ENCODE results near the gene C2CD2. TPM values are rescaled to one million over a fixed set of nuclear protein-coding genes. Genes with fewer than 3 reads are reported as not detected.

C2CD2 gene
- total RNA-seq, 2 donors from 2014 or later, result 27.3 to 30.5 TPM

GRCh38 chr21:41992576-41992975, 38.8 kb upstream of the C2CD2 start:
- 98% methylated on average over 15 of the region's 15 CpGs for WGBS

GRCh38 chr21:41991659-41992058, 37.8 kb upstream of the C2CD2 start:
- Histone ChIP-seq H3K4me1 (replicated peaks) (no peaks in the 10 kb centered on the region), H3K27me3 (replicated peaks; ENCODE audit: insufficient read depth) (no peaks in the 10 kb centered on the region), H3K36me3 (no peaks in the 10 kb centered on the region), H3K4me3 (no peak overlapping the region), H3K9me3 (no peaks in the 10 kb centered on the region), H3K27ac (no peak overlapping the region)
- 97% methylated on average over 16 of the region's 16 CpGs for WGBS
- TF ChIP-seq POLR2AphosphoS5 (IDR thresholded peaks at IDR 0.05), result no peak
- no peak for TF ChIP-seq POLR2A (IDR thresholded peaks at IDR 0.05)
- TF ChIP-seq, protein P1, sequence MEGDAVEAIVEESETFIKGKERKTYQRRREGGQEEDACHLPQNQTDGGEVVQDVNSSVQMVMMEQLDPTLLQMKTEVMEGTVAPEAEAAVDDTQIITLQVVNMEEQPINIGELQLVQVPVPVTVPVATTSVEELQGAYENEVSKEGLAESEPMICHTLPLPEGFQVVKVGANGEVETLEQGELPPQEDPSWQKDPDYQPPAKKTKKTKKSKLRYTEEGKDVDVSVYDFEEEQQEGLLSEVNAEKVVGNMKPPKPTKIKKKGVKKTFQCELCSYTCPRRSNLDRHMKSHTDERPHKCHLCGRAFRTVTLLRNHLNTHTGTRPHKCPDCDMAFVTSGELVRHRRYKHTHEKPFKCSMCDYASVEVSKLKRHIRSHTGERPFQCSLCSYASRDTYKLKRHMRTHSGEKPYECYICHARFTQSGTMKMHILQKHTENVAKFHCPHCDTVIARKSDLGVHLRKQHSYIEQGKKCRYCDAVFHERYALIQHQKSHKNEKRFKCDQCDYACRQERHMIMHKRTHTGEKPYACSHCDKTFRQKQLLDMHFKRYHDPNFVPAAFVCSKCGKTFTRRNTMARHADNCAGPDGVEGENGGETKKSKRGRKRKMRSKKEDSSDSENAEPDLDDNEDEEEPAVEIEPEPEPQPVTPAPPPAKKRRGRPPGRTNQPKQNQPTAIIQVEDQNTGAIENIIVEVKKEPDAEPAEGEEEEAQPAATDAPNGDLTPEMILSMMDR (IDR thresholded peaks at IDR 0.05), result no peak
- no peak for DNase-seq (ENCODE audit: low spot score)
- intact Hi-C loops (cut with DNase I), result no loop called here

More at GRCh38 chr21:41992576-41992975, 38.8 kb upstream of the C2CD2 start:
- intact Hi-C loops (cut with DNase I), result no loop called here
- Histone ChIP-seq H3K4me1 (replicated peaks) (no peaks in the 10 kb centered on the region), H3K9me3 (no peaks in the 10 kb centered on the region), H3K27ac (no peak overlapping the region), H3K36me3 (no peaks in the 10 kb centered on the region), H3K4me3 (no peak overlapping the region), H3K27me3 (replicated peaks; ENCODE audit: insufficient read depth) (no peaks in the 10 kb centered on the region)
- DNase-seq (ENCODE audit: low spot score), result no peak
- TF ChIP-seq POLR2A (IDR thresholded peaks at IDR 0.05), result no peak
- TF ChIP-seq, protein P1 (IDR thresholded peaks at IDR 0.05), result no peak
- no peak for TF ChIP-seq POLR2AphosphoS5 (IDR thresholded peaks at IDR 0.05)

- H3K27me3 ChIP-seq (replicated peaks; ENCODE audit: insufficient read depth), result no peaks in the 10 kb centered on the region
- TF ChIP-seq POLR2AphosphoS5 (IDR thresholded peaks at IDR 0.05), result no peak
- TF ChIP-seq, protein P1 (IDR thresholded peaks at IDR 0.05), result no peak
- no peak for TF ChIP-seq POLR2A (IDR thresholded peaks at IDR 0.05)
- 91% methylated on average over 2 of the region's 2 CpGs for WGBS
- H3K4me3 ChIP-seq, result no peak overlapping the region
- intact Hi-C loops (cut with DNase I), result no loop called here
- no peak overlapping the region for H3K27ac ChIP-seq
- no peak for DNase-seq (ENCODE audit: low spot score)
- no peaks in the 10 kb centered on the region for H3K9me3 ChIP-seq
- H3K4me1 ChIP-seq (replicated peaks), result peaks cover 6% of the 10 kb centered on the region
- H3K36me3 ChIP-seq, result no peaks in the 10 kb centered on the region
Measured at GRCh38 chr21:41989698-41990097, 35.9 kb upstream of the C2CD2 start.

GRCh38 chr21:41987310-41987709, 33.5 kb upstream of the C2CD2 start:
- no peak for DNase-seq (ENCODE audit: low spot score)
- intact Hi-C loops (cut with DNase I), result no loop called here
- 94% methylated on average over 3 of the region's 3 CpGs for WGBS
- H3K4me1 ChIP-seq (replicated peaks), result peaks cover 6% of the 10 kb centered on the region
- no peaks in the 10 kb centered on the region for H3K27me3 ChIP-seq (replicated peaks; ENCODE audit: insufficient read depth)
- no peak overlapping the region for H3K27ac ChIP-seq
- H3K4me3 ChIP-seq, result no peak overlapping the region
- H3K9me3 ChIP-seq, result no peaks in the 10 kb centered on the region
- no peaks in the 10 kb centered on the region for H3K36me3 ChIP-seq
- no peak for TF ChIP-seq POLR2AphosphoS5 (IDR thresholded peaks at IDR 0.05)
- TF ChIP-seq POLR2A (IDR thresholded peaks at IDR 0.05), result no peak
- TF ChIP-seq, protein P1 (IDR thresholded peaks at IDR 0.05), result no peak

DNA sequence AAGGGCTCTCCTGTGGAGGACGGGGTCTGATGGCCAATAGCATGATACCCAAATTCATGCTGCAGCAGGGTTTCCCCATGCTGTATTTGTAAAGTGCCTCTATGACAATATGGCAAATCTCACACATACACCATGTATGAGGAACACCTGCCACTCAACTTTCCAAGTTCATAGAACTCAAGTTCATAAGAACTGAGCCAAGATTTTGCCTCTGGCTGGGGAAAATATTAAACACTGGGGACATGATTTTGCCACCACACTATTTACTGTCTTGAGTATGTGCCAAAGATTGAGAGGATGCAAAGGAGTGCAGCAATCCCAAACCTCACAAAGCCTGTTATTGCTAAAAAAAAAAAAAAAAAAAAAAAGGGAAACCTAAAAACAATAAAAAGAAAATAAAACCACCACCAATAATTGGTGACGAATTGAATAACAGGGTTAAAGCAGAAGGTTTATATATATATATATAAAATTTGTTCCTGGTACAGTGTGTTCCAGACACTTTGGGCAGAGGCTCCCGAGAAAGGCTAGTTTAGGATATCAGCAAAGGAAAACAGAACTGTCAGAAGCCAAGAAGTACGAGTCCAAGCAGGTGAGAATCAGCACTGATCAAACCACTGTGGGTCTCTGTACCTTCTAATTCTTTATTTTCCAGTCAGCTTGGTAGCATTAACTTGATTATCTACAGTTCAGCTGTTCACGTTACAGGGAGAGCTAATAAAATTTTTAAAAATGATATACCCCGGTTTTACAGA, 32.0 kb upstream of the C2CD2 start:
- Histone ChIP-seq H3K27me3 (replicated peaks; ENCODE audit: insufficient read depth) (no peaks in the 10 kb centered on the region), H3K4me1 (replicated peaks) (peaks cover 6% of the 10 kb centered on the region), H3K36me3 (no peaks in the 10 kb centered on the region), H3K27ac (peak overlapping the region; percentile 21 to 51), H3K4me3 (no peak overlapping the region), H3K9me3 (no peaks in the 10 kb centered on the region)
- intact Hi-C loops (cut with DNase I), result no loop called here
- TF ChIP-seq POLR2A (IDR thresholded peaks at IDR 0.05), result no peak
- TF ChIP-seq, protein P1 (IDR thresholded peaks at IDR 0.05), result no peak
- peak; percentile 68 for TF ChIP-seq POLR2AphosphoS5 (IDR thresholded peaks at IDR 0.05)
- DNase-seq (ENCODE audit: low spot score), result peak; percentile 56
- 24% methylated on average over 6 of the region's 6 CpGs for WGBS

Measured in prostate gland (tissue), 2 donors.